ENCODE results near the gene SETD1B. TPM values are rescaled to one million over a fixed set of nuclear protein-coding genes. Genes with fewer than 3 reads are reported as not detected.

SETD1B gene
- total and polyA plus RNA-seq, 2 of the 4 experiments (the other 2 are of a cell fraction): 0.90 to 5.1 TPM

DNA sequence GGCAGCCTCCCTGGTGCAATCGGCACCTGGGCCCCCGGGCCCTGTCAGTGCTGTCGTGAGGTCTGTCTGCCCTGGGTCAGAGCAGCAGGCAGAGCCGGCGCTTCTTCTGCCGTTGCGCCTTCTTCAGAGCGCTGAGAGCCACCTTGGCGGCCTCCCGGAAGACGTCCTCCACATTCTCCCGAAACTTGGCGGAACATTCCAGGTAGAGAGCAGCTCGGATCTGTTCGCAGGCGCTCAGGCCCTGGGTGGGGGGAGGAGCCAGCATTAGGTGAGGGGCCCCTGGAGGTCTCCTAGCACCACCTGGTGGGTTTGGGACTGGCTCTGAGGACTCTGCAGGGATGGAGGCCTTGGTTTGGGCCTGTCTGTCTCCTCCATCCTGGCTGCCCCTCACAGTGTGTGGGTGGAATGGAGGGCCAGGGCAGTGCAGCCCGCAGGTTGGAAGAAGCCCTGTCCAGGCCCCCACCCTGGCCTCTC lies 24.4 kb upstream of the SETD1B start:
- no peak overlapping the region for H2BK5ac ChIP-seq (ENCODE audit: low read depth, low read length, poor library complexity, severe bottlenecking)
- H4K91ac ChIP-seq (ENCODE audit: insufficient read depth, low read depth, low read length): no peak overlapping the region
- ChIA-PET CTCF (no interaction called here), POLR2A (ENCODE audit: unreplicated experiment) (no interaction called here)
- no peak overlapping the region for H2BK20ac ChIP-seq (ENCODE audit: low read depth, low read length)
- ATAC-seq (ENCODE audit: low read depth) (no peak), DNase-seq (no peak)
- H3K56ac ChIP-seq (ENCODE audit: extremely low read depth, insufficient read depth, low read length): no peak overlapping the region
- H3K27ac ChIP-seq (ENCODE audit: insufficient read depth, low read length): no peak overlapping the region
- H4K8ac ChIP-seq (ENCODE audit: low read depth in 2 of 2, low read length in 2 of 2): no peak overlapping the region
- no peak for TF ChIP-seq MXI1 (IDR thresholded peaks at IDR 0.05; ENCODE audit: borderline replicate concordance, low read depth, low read length)
- no peak for TF ChIP-seq CTCF (conservative IDR thresholded peaks at IDR 0.05; ENCODE audit: low read depth, low read length)
- no peak for TF ChIP-seq CHD1 (IDR thresholded peaks at IDR 0.05; ENCODE audit: low read depth, low read length)
- no peak for TF ChIP-seq MAFK (IDR thresholded peaks at IDR 0.05; ENCODE audit: low read depth, low read length)
- TF ChIP-seq FOS (IDR thresholded peaks at IDR 0.05; ENCODE audit: low read depth, low read length): no peak
- TF ChIP-seq RAD21 (IDR thresholded peaks at IDR 0.05; ENCODE audit: low read length): no peak
- no peak for TF ChIP-seq RFX5 (IDR thresholded peaks at IDR 0.05; ENCODE audit: low read depth, low read length)
- no peak for TF ChIP-seq NFE2L2 (IDR thresholded peaks at IDR 0.05; ENCODE audit: low read depth, low read length)
- TF ChIP-seq MAZ (IDR thresholded peaks at IDR 0.05; ENCODE audit: borderline replicate concordance, low read depth, low read length): no peak
- no peak for TF ChIP-seq BHLHE40 (IDR thresholded peaks at IDR 0.05; ENCODE audit: low read depth, low read length)
- no peak for TF ChIP-seq POLR2A (IDR thresholded peaks at IDR 0.05; ENCODE audit: low read depth, low read length)
- TF ChIP-seq SMC3 (IDR thresholded peaks at IDR 0.05; ENCODE audit: low read depth, low read length): no peak
- TF ChIP-seq, protein P1, sequence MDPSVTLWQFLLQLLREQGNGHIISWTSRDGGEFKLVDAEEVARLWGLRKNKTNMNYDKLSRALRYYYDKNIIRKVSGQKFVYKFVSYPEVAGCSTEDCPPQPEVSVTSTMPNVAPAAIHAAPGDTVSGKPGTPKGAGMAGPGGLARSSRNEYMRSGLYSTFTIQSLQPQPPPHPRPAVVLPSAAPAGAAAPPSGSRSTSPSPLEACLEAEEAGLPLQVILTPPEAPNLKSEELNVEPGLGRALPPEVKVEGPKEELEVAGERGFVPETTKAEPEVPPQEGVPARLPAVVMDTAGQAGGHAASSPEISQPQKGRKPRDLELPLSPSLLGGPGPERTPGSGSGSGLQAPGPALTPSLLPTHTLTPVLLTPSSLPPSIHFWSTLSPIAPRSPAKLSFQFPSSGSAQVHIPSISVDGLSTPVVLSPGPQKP (IDR thresholded peaks at IDR 0.05; ENCODE audit: borderline replicate concordance, low read depth, low read length): no peak
- no peak for TF ChIP-seq USF2 (IDR thresholded peaks at IDR 0.05; ENCODE audit: low read depth, low read length)
- no peak for TF ChIP-seq RCOR1 (IDR thresholded peaks at IDR 0.05; ENCODE audit: insufficient replicate concordance, low read length)
- TF ChIP-seq CEBPB (IDR thresholded peaks at IDR 0.05; ENCODE audit: low read depth, low read length): no peak
- no peaks in the 10 kb centered on the region for H3K9me3 ChIP-seq (ENCODE audit: control insufficient read depth, insufficient read depth, low read length)
- dilution Hi-C loops (cut with HindIII; ENCODE audit: low sequenced_read_pairs, unreplicated experiment) (no loop called here), intact Hi-C loops (cut with micrococcal nuclease) (no loop called here), in situ Hi-C loops (cut with MboI; ENCODE audit: low sequenced_read_pairs) (no loop called here)
- H3K9me1 ChIP-seq (ENCODE audit: insufficient read depth, low read length): peaks cover 4% of the 10 kb centered on the region; the same call in 1 of the 2 replicates
- no peak overlapping the region for H3K4me3 ChIP-seq (ENCODE audit: insufficient read depth, low read depth, low read length)
- no peaks in the 10 kb centered on the region for H3K27me3 ChIP-seq (ENCODE audit: control insufficient read depth, insufficient read depth, low read length)
- no peak overlapping the region for H2AK9ac ChIP-seq (replicated peaks; ENCODE audit: low read depth, low read length, poor library complexity)
- peaks cover 0 to 15% of the 10 kb centered on the region in 2 experiments; a peak in 1 of 4 replicates for H3K79me1 ChIP-seq (ENCODE audit: low read depth in 1 of 2, low read length in 2 of 2)
- no peak overlapping the region for H4K5ac ChIP-seq (ENCODE audit: low read depth, low read length)
- H2AK5ac ChIP-seq (ENCODE audit: low read depth, low read length): no peak overlapping the region
- peaks cover 11% of the 10 kb centered on the region; the same call in 1 of the 2 replicates for H3K36me3 ChIP-seq (ENCODE audit: control insufficient read depth, insufficient read depth, low read length)
- no peak overlapping the region for H2AFZ ChIP-seq (replicated peaks; ENCODE audit: low read length, poor library complexity)
- 91% methylated on average over 8 of the region's 17 CpGs; no CpG with 5 or more reads in 1 of the 2 experiments for WGBS, 2 experiments (ENCODE audit: extremely low coverage in 2 of 2, insufficient read length in 1 of 2)
- peaks cover 14% of the 10 kb centered on the region; the same call in 1 of the 2 replicates for H4K20me1 ChIP-seq (ENCODE audit: insufficient read depth, low read length)
- BruUV-seq (replicated peaks): no TSS peak
- no peak overlapping the region for H2BK15ac ChIP-seq (ENCODE audit: low read depth, low read length)
- H3K4ac ChIP-seq (ENCODE audit: low read depth, low read length): no peak overlapping the region
- H3K18ac ChIP-seq (ENCODE audit: low read depth, low read length): no peak overlapping the region
- no peak overlapping the region for H3K14ac ChIP-seq (replicated peaks; ENCODE audit: low read depth, low read length)
- no peak overlapping the region for H2BK120ac ChIP-seq (ENCODE audit: low read depth, low read length)
- peaks cover 10% of the 10 kb centered on the region for H3K4me1 ChIP-seq (ENCODE audit: control insufficient read depth, insufficient read depth, low read length)
- H3K23ac ChIP-seq (ENCODE audit: low read depth, low read length): no peak overlapping the region
- H3K4me2 ChIP-seq (ENCODE audit: low read depth, low read length): no peak overlapping the region
- no peak overlapping the region for H3K9ac ChIP-seq (ENCODE audit: low read depth, low read length)

Measured in IMR-90 (cell line).